A549 (cell line): ENCODE measurements around the gene DCP2.

ENCODE experiments used
- CTCF ChIP-seq: fragments of >200 bp; sonication (Bioruptor Twin); formaldehyde crosslinking; IDR thresholded peaks from 3 replicates; pipeline ENCODE4 v1.5.1; 2016
- ESRRA ChIP-seq: fragments of 150-350 bp; IDR thresholded peaks from 2 replicates; pipeline ENCODE4 v1.6.1; 2014; ENCODE audit warnings: mild to moderate bottlenecking, low read length, borderline replicate concordance
- MAX ChIP-seq: IDR thresholded peaks from 2 replicates; pipeline ENCODE4 v1.6.1; 2012
- POLR2A ChIP-seq: IDR thresholded peaks from 2 replicates; pipeline ENCODE4 v1.6.1; 2012; ENCODE audit warnings: mild to moderate bottlenecking, low read length
- RFX5 ChIP-seq: fragments of 450-650 bp; IDR thresholded peaks from 2 replicates; pipeline ENCODE4 v1.7.1; 2014; ENCODE audit warnings: antibody characterized with exemption, mild to moderate bottlenecking, moderate library complexity
- TP53 ChIP-seq: fragments of 250-450 bp; sonication (Bioruptor Pico); IDR thresholded peaks from 2 replicates; pipeline ENCODE4 v1.5.0; 2021; ENCODE audit warnings: mild to moderate bottlenecking, moderate library complexity

- TF ChIP-seq CTCF (no peak), MAX (no peak), RFX5 (no peak), ESRRA (no peak), TP53 (CRISPR knock-in tag) (no peak), POLR2A (no peak)
Measured at GRCh38 chr5:112935675-112936074, 40.9 kb upstream of the DCP2 start.
